ENCODE data around the gene RASAL1.

Gene RASAL1

DNA sequence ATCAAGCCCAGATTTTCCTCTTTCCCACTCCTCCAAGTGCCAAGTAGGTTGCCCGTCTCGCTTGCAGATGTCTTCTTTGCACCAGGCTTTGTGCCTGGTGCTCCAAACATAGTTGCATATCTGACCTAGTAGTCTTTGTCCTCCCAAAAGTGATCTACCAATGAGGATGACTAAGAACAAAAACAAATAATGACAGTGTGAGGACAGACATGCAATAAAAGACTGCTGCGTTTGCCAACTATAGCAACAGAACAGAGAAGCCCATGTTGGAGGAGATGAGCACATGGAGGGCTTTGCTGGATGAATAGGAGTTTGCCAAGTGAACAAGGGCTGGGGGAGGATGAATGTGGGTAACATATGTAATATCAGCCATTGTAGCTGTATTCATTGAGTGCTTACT is 63.4 kb downstream of the RASAL1 start:
- DNase-seq (ENCODE audit: low read depth in 2 of 2): no peak

DNA sequence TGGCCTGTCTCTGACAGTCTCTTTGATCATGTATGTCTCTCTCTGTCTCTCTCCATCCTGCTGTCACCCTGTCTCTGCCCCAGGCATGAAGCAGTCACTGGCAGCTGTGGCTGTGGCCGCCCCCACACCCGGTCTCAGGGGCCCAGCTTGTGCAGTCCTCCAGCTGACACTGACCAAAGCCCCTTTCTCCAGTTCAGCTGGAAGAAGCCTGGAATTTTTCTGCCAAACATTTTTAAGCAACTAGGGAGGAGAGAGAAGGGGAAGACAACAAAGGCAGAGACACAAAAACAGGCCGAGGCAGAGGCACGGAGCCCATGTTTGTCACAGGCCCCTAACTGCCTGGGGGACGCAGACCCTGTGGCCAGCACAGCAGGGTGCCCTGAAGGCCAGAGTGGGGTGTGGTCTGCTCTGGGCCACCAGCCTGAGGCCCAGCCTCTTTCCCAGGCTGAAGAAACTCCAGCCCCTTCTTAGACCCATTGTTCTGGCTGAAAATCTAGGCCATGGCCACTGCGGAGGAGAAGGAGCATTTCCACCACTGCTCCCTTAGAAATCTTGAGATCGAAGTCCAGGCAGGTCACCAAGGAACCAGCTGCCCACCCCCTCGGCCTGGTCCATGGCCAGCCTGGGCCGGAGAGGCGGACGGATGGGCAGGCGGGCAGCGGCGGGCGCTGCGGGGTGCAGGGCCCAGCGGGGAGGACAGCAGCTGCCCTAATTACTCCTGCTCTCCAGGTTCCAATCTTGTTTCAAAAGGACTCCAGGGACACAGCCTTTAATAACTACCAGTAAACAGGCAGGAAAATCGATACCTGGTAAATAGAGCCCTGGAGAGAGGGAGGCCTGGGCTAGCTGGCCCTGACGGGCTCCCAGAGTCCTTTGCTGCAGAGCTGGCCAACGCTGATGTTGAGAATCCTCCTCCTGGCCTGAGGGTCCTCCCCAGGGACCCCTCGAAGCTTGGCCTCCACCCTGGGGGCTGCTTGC is 64.1 kb downstream of the RASAL1 start:
- DNase-seq (ENCODE audit: low read depth in 2 of 2): no peak

DNA sequence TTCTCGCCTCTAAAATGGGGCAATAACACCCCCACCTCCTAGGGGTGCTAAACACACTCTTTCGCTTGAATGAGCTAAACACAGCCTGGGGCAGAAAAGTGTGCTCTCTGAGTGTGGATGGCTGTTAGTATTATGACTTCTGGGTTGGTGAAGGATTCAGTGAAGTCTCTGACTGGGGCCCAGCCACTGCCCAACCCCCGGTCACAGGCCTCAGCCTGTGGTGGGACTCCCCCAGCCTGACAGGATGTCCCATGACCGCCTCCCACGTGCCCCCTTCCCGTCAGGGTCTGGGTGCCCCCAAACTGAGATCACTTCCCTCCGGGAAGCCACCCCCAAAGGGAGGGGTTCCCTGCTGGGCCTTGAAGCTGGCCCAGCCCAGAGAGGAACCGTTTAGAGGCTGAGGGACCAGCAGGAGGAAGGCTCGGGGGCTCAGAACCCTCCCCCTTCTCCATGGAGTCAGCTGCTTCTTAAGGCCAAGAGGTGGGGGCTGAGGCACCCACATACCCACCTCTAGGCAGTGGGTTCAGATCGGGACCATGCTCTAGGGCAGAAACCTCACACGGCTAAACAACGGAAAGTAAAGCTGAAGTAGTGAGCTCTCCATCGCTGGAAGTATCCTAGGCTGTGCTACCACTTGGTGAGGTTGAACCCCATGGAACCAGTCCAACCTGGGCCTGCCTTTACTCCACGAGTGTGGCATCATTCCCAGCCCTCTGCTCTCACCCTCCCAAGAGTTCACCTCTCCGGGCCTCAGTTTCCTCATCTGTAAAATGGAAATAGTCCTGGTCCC is 65.2 kb downstream of the RASAL1 start:
- DNase-seq (ENCODE audit: low read depth in 2 of 2): no peak

DNA sequence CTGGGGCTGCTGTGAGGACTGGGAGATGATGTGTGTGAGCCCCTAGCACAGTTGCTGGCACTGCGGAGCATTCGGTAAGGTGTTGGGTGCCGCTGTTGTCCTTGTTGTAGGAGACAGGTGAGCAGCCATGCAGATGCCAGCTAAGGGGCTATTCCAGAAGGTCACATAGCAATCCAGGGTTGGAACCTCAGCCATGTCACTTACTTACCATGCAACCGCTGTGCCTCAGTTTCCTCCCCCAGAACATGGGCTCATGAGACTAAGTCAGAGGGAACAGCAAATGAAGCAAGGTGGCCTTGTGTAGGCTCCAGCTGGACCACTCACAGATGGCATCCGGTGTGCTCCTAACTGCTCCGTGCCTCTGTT is 65.8 kb downstream of the RASAL1 start:
- no peak for DNase-seq (ENCODE audit: low read depth in 2 of 2)

DNA sequence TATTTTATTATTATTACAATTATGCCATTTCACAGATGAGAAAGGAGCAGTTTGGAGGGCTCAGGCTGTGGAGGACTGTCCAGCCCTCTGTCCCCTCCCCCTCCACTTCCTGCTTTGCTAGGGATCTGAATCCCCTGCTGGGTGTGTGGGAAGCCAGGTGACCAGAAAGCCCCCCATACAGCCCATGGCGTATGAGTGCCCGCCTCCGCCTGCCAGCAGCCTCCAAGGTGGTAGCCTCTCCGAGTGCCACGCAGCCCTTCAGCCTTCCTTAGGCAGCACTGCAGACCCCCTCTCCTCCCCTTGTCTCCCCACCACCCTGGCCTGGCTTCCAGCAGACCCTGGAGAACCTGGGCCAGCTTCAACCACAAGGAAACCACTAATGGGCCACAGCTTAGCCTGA is 66.4 kb downstream of the RASAL1 start:
- DNase-seq (ENCODE audit: low read depth in 2 of 2): no peak

DNA sequence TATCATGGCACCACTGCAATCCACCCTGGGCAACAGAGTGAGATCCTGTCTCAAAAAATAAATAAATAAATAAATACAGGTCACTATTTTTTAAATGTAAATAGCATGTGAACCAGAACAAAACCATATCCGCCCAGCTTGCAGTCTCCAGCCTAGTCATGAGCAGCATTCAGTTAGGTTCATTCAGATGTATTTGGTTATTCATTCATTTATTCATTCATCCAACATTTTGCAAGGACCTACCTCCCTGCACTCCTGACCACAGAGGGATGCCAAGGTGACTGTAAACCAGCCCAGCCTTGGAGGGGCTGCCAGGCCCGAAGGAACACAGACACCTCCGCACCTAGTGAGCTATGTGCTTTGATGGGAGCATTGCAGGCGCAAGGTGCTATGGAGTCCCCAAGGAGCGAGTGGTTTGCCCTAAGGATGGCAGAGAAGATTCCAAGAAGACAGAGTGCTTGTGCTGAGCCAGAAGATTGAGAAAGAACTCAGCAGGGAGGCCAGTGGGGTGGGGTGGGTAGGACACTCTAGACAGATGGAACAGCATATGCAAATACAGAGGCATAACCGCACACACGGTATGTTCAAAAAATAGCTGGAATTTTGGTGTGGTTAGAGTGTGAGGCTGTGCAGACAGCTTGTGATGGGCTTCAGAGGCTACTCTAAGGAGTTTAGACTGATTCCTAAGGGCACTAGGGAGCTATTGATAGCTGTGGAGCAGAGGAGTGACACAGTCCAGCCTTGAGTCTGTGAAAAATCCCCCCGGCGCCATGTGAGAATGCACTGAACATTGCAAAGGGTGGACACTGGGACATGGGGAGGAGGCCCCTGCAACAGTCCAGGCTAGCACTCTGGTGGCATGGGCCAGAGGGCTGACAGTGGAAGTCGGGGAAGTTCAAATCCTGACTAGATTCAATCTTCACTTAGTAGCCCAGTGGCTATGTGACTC is 67.3 kb downstream of the RASAL1 start:
- DNase-seq (ENCODE audit: low read depth in 2 of 2): no peak

DNA sequence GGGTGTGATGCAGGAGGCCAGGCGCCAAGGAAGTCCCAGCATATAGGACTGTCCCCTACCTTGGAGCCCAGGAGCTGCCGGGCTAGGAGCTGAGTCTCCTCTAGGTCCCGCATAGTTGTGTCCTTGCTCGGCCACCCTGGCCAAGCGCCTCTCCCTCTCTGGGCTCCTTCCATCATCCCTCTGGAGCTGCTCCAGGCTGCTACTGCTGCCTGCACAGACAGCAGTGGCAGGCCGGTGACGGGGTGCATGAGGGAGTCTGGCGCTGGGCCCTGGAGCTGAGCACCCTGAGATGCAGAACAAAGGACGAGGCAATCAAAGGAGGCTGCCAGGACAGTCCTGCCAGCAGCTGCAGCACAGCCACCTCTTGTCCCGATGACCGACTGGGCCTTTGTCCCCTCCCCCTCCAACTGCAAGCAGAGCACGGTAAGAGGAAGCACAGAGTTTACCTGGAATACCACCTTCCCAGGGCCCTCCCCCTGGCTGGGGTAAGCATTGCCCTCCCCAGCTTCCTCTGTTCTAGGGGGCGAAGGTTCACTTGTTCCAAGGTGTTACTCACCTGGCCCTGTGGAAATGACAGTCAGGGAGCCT is 68.7 kb downstream of the RASAL1 start:
- no peak for DNase-seq (ENCODE audit: low read depth in 2 of 2)

DNA sequence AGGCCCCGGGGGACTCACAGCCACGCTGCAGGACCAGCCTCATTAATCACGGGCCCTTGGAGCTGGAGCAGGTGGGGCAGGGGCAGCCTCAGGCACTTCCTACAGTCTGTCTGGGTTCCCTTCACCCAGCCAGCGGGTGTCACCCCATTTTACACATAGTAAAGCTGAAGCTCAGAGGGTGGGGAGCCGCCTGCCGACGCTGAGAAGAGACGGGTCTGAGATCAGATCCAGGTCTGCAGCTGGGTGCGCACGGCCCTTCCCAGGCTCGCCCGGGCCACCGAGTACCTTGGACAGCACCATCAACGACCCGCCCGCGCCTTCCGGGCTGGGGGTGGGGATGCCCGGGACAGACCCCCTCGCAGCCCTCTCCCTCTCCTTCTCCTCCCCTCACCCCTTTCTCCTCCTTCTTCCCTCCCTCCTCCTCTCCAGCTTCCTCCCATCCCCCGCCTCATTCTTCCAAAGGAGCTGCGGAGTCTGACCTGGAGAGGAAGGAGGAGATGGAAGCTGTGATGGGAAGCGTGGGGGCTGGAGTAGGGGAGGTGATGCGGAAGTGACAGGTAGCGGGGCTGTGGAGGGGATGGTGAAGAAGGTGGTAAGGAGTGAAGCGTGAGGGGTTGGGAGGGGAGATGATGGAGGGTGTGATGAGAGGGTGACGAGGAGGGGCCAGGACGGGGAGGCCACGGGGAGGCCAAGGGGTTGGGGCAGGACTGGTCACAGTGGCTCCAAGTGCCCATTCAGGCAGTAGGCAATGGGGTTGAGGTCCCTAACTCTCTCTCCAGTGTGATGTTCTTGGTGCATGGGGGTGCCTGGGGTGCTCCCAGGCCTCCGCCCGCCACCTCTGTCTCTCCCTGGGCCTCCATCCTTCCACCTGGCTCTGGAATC is 70.2 kb downstream of the RASAL1 start:
- no peak for DNase-seq (ENCODE audit: low read depth in 2 of 2)

DNA sequence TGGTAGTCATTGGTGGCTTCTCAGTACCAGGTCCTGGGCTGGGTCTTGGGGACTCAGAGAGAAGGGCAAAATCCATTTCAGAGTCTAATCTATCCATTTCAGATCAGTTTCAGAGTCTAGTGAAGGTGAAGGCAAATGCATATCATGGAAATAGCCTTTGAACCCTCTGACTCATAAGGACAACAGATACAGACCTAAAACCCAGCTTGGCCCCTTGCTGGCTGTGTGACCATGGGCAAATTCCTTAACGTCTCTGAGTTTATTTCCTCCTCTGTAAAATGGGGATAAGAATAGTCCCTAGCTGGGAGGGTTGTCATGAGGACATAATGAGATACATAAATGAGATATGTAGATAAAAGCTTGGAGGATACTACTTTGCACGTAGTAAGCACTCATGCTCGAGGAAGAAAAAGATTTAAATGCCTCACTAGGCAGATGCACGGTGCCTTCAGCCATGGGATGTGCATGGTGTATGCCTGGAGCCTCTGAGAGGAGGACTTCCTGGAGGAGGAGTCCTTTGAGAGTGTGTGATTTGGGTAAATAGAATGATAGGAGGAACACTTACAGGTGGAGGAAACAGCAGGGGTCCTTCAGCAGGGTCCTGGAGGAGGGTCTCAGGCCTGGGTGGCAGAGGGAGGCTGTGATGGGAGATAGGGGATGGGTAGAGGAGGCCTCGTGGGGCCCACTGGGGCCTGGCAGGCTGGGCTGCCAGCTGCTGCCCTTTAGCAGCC is 71.0 kb downstream of the RASAL1 start:
- no peak for DNase-seq (ENCODE audit: low read depth in 2 of 2)

DNA sequence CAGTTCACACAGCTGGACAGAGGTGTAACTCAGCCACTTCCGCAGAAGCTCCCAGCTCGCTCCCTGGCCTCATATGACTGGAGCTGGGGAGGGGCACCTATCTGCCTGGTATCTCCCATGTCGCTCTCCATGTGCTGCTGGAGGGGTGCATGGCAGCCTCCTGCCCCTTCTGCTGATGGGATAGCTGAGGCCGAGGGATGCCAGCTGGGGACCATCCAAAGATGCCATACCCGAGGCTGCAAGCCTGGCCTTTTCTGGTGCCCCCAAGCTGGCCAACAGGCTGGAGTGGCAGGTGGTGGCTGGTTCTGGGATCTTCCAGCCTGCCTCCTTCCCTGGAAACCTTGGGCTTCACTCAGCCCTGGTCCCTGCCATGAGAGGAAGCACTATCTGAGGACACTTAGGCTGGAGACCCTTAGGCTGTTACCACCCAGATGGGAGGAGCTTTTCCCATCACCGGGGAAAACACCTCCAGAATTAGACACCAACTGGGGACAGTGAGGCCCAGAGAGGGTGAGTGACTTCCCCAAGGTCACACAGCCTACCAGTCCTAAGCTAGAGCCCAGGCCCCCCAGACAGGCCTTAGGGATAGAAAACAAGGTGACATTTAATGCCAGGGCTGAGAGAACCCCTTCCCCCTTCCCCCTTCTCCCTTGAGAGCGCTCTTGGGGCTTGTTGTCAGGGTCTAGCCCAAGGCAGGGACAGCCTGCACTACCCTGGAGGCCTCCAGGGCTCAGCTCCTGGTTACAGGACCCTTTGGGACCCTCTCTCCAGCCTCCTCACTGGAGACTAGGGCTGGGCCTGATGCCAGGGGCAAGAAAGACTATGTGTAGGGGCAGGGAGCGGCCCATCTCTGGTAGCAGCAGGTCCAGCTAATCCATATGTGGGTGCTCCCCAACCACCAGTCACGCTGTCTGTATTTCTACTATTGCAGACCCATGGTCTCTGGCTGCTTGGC is 71.9 kb downstream of the RASAL1 start:
- no peak for DNase-seq (ENCODE audit: low read depth in 2 of 2)

DNA sequence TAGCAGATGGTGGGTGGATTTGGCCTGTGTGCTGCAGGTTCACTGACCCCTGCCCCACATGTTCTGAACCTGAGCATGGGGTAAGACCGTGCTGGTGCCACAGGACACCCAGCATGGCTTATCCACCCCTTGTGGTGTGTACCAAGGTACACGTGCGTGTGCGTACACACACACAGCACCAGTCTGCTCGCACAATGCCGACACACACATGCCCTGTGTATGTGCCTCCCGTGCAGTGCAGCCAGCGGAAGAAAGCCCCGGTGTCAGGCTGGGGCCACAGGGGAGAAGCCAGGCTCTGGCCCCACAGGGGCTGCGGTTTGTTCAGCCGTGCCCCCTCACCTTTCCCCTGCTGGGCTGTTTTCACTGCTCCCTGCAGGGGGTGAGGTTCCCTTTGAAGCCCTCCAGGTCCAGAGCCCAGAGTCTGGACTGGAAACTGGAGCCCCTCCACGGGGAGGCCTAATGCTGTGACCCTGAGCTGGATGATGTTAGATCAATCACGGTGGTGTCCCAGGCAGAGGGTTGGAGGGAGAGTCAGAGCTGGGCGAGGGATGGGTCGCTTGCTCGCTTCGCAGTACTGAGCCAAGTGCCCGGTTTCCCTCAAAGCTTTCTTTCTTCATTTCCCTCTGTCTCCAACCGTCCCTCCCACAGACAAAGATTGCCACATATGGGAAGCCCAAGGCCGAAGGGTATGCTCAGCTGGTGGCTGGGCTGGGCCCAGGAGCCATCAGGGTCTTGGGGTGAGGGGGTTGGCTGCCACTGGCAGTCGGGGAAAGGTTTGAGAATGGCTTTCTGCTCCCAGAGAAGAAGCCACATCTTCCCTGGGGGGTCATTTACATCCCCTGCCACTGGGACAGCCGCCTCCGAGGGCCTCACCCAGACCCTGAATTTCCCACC is 72.8 kb downstream of the RASAL1 start:
- no peak for DNase-seq (ENCODE audit: low read depth in 2 of 2)

DNA sequence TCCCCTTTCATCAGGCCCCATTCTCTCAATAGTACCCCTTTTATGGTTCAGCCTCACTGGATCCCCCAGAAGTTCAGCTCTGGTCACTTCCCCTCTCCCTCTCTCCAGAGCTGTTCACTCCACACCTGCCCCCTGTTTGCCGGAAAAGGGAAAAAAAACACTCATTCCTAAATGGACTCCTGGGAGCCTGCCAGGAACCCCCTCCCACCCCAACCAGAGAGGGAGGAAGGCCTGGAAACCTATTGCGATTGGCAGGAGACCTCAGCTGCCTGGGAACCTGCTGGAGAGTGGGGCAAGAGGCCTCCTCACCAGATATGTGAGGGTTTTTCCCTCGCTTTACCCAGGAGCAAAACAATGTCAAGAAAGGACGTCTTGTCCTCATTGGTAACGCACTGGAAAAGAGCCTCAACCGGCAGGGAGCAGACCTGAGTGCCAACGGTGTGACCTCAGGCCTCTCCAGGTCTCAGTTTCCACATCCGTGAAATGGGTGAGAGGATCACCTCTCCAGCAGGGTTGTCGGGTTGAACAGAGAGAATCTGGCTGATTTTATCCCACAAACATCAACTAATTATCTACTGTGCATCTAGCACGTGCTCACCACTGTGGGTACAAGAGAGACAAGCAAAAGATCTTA is 74.4 kb downstream of the RASAL1 start:
- no peak for DNase-seq (ENCODE audit: low read depth in 2 of 2)

DNA sequence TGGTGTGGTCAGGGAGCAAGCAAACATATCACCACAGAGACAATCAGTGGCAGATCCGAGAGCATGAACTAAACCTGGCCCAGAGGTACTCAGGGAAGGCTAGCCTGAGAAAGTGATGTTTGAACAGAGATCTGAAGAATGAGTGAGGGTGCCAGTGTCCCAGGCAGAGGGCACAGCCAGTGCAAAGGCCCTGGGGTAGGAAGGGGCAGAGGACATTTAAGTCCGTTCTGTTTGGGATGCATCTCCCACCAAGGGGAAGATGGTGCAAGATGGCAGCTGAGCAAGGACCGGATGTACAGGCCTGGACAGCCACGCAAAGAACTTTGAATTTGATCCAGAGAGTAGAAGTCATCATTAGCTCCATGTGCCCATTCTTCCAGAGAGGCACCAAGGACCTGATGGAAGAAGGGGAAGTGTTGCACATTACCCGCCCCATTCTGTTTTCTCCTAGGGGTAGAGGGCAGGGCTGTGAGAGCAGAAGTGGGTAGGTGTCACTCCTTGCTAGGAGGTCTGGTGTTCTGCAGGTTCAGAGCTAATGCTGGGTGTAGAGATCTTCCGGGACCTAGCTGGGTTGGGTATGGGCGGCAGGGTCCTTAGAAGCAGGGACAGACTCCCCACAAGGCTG is 75.1 kb downstream of the RASAL1 start:
- DNase-seq (ENCODE audit: low read depth in 2 of 2): no peak

DNA sequence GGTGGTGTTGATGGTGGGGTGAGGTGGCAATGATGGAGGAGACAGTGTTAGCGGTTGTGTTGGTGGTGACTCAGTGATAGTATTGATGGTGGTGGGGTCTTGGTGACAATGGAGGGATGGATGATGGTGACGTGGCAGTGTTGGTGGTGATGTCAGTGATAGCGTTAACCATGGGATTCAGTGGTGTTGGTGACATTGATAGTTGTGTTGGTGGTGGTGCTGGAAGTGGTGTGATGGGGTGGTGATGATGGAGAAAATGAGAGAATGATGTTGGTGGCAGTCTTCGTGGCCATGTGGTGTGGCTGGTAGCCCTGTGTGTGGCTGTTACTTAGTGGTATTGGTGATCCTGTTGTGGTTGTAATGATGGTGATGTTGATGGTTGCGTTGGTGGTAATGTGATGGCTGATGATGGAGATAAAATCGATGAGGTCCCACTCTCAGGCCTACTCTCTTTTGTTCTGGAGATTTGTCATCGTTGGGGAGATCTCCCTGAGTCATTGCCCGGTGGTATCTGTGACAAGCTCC is 76.4 kb downstream of the RASAL1 start:
- no peak for DNase-seq (ENCODE audit: low read depth in 2 of 2)

DNA sequence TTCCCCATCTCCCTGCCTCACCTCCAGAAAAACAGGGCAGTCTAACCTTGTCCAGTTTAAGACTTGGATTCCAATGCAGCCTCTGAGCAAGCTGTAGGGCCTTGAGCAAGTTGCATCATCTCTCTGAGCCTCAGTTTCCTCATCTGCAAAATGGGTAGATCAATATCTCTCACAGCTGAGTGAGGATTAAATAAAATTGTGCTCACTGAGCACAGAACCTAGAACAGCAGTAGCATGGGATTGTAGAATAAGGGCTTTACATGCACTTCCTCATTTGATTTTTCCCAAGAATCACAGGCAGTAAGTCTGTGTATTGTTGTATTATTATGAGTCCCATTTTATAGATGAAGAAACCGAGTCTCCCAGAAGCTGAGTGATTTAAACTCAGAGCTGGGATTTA is 77.0 kb downstream of the RASAL1 start:
- no peak for DNase-seq (ENCODE audit: low read depth in 2 of 2)

Data from stimulated activated CD8-positive, alpha-beta memory T cell treated with anti-CD3 and anti-CD28 coated beads, Interleukin-7, amount 100 ng/mL, for 1 hour (primary cell).